Activated CD4-positive, alpha-beta T cell treated with anti-CD3 and anti-CD28 coated beads, Interleukin-10, Interleukin-2, amounts not matched to agents 100 ng/mL and 50 ng/mL, durations not matched to agents 16 hours and 8 hours (primary cell): ENCODE results near the gene MITF.

Experiments used
- DNase-seq: peaks from one replicate; pipeline ENCODE4 v3.0.0-alpha.2; 2020

Gene MITF

GRCh38 chr3:69729147-69729919 is 9.9 kb upstream of the MITF start:
- DNase-seq, result no peak

DNA sequence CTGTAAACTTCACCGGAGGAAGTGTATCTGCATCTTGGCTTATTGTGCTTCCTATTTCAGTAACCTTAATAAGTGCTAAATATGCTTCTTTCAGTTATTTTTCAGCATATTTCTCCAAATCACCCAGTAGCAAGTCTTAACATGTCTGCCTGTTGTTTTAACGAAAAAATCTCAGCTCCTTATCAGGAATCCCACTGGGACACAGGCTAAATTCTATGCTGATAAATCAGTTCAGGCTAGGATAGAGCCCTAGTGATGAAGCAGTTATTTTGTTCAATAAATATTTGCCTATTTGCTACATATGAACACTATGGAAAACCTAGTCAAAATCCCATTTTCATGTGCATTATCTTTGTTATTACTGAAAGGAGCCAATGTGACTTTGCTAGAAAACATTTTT is 8.2 kb upstream of the MITF start:
- no peak for DNase-seq

GRCh38 chr3:69735893-69736292 is 3.4 kb upstream of the MITF start:
- DNase-seq, result no peak

- DNase-seq, result no peak
Measured at GRCh38 chr3:69737392-69737791, 1.9 kb upstream of the MITF start.

GRCh38 chr3:69738315-69738714 is 949 bp upstream of the MITF start:
- DNase-seq, result no peak

DNA sequence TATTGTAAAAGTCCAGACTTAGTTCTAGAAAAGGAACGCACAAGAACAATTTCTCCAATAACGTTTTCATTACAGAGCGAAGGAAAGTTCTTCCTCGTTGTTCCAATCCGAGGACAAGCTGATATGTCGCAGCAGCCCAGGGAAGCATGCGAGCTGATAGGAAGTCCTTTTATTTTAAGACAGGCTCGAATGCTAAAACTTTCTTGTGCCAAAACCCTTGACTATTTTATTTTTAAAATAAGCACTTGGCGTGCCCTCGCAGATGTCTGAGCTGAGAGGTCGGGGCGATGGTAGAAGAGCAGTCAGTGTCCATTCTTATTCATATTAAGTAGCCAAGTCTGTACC is 433 bp upstream of the MITF start:
- DNase-seq, result no peak

DNA sequence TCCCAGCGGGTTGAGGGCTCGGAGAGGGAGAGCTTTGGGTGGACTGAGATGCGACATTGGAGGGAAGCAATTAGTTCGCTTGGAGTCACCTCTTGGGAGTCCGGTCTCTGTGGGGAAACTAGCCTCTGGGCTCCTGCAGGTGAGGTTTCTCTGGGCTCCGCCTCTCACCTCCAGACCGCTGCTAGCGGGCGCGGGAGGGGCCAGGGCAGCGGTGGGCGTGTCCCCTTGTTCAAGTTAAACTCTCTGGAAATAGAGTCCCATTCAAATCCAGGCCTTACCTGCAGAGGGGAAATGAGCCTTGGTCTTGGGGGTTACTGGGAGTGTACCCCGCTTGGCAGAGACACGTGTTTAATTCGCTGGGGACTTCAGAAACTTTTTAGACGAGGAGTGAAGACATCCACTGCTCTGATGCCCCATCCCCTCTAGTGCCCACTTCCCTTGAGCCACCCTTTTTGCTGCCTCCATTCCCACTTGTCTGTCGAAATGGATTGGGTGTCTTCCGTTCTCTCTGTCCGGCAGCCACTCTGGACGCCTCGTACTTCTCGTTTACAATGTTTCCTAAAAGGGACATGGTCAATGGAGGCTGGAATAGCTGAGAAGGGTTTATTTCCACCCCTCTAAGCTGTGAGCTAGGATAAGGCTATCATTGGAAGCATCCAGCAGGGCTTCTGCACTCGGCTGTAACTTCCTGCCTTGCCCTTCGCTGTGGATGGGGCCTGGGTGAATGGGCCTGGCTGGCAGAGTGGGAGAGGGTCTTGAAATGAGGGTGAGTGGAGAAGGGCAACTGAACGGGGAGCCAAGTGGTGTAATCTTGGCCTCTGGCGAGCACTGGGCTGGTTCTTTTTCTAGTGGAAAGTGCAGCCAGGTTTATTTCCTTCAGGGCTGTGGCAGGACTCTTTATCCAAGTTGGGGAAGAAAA is 1.1 kb downstream of the MITF start:
- DNase-seq, result no peak

DNA sequence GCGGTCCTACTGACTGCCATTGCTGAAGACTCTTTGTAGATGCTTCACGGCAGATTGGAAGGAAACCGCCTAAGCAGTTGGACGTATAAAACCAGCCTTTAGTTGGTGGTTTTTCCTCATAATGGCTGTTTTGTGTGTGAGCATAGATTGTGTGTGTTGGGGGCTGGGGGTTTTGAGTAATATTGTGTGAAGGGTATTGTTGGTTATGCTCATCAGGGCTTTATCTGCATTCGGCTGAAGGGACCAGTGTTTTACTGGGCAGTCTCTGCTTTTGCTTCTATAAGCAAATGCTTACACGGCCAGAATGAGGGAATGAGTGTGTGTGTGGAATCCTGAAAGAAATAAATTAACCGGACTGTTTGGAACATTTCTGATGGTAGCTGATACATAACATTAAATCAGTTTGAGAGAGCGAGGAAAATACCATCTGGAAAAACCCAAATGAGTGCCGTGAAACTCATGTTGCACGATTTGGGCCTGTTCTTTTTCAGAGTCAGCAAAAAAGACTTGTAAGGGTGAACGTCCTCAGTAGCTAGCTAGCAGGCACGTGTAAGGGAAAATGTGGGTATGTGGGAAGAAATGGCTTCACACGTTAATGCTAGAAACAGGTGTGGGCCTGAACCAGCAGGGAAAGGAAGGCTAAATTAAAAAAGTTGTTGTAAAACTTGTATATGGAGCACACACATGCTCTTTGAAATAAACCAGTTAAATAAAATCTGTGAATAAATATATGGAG is 1.9 kb downstream of the MITF start:
- DNase-seq, result no peak

GRCh38 chr3:69742391-69742790 is 3.1 kb downstream of the MITF start:
- no peak for DNase-seq

- DNase-seq, result no peak
Measured at GRCh38 chr3:69743975-69744906, 5.0 kb downstream of the MITF start.

GRCh38 chr3:69745505-69745904 is 6.2 kb downstream of the MITF start:
- no peak for DNase-seq

DNA sequence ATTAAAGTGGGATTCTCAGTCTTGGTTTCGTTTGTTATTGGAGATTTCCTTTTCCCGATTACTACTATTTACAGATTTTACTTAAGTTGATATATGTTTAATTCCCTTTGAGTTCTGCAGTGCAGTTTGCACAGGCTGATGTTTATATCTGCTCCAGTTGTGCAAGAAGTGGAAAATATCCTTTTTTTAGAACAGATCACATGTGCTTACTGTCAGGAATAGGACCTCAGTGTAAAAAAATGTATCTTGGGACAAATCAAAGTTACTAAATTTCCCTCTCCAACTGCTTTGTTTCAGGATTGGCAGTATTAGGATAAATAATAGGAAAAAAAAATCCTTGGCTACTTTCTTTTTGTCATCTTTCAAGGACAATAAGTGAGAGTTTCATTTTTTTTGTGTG is 6.9 kb downstream of the MITF start:
- no peak for DNase-seq

- DNase-seq, result no peak
Measured at GRCh38 chr3:69747511-69748258, 8.4 kb downstream of the MITF start.

DNA sequence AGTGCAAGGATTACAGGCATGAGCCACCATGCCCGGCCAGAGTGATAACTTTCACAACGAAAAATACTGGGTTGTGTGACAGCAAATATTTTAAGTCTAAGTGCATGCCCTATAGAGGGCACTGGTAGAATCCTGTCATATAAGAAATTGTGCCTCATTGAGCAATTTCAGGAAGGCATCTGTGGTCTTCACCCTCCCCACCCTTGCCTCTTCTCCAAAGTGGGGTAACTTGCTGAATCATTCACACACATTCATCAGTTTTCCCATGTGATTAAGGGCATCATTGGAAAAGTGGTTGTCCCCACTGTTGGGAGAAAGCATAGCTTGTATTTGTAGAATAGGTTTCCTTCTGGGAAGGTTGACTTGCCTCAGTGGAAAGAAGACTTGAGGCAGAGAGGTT is 9.2 kb downstream of the MITF start:
- DNase-seq, result no peak

DNA sequence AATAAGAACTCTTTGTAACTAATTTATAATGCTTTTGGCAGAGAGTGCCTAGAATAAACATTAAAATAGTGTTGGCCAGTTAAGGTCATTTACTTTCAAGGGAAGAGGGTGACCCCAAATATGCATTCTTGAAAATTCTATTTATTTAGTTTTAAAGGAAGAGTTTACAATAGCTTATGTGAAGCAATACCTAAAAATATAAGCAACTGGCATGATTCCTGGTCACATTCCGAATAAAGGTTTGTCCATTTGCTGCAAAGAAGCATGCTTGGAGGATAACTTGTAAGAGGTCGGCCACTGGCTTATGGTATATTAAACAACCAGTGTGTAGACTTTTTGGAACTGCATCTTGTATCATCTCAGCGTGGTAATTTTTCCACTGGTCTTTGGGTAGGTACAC is 10.2 kb downstream of the MITF start:
- no peak for DNase-seq

DNA sequence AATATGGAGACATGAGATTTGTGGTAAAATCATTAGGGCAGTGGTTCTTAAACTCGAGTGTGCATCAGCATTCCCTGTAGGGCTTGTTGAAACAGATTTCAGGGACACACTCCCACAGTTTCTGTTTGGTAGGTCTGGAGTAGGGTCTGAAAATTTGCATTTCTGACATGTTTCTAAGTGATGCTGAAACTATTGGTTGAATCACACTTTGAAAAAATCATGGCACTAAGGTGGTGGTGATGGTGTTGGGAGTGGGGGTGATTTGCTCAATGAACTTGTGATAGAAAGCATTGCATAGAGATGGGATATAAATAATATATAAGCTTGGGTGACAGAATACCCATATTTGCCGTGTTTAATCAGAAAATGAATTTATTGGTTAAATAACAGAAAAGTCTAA is 11.3 kb downstream of the MITF start:
- DNase-seq, result no peak

DNA sequence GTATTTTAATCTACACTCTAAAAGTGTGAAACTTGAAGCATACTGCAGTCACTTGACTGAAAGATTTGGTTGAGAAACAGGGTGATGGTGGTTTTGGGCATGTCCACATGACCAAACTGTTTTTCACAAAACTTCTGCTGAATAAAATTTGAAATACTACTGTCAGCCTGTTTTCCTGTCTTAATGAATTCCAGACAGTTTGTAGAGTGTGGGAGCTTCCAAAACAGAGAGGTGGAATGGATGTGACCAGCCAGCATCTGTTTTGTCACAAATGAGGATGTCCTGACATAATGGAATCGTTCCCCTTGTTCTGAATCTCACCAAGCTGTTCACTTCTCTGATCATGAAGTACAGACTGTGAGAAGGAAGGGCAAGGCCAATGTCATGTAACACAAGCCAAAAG is 11.8 kb downstream of the MITF start:
- DNase-seq, result no peak

- no peak for DNase-seq
Measured at GRCh38 chr3:69752241-69752640, 13.0 kb downstream of the MITF start.

DNA sequence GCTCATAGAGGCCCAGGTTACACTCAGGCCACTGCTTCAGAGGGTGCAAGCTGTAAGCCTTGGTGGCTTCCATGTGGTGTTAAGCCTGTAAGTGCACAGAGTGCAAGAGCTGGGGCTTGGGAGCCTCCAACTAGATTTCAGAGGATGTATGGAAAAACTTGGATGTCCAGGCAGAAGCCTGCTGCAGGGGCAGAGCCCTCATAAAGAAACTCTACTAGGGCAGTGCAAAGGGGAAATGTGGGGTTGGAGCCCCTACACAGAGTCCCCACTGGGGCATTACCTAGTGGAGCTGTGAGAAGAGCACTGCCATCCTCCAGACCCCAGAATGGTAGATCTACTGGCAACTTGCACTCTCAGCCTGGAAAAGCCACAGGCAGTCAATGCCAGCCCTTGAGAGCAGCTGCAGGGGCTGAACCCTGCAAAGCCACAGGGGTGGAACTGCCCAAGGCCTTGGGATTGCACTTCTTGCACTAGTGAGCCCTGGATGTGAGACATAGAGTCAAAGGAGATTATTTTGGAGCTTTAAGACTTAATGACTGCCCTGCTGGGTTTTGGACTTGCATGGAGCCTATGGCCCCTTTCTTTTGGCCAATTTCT is 14.0 kb downstream of the MITF start:
- DNase-seq, result no peak

DNA sequence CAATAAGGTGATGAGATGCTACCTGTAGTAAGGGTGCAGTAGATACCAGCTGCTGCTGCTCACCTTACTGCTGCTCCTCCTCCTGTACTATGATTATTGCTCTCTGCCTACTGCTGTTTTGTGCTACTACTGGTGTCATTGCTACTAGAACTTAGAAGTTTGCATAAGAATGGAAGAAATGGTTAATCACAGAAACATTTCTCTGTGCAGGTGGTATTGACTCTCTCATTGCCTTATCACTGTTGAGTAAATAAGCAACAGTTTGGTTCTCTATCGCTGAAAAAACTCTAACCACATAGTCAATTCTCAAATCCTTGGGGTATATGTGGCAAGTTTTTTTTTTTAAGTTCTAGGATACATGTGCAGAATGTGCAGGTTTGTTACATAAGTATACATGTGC is 16.5 kb downstream of the MITF start:
- no peak for DNase-seq
